Measurements from ENCODE around the gene DACH1.

Gene DACH1

DNA sequence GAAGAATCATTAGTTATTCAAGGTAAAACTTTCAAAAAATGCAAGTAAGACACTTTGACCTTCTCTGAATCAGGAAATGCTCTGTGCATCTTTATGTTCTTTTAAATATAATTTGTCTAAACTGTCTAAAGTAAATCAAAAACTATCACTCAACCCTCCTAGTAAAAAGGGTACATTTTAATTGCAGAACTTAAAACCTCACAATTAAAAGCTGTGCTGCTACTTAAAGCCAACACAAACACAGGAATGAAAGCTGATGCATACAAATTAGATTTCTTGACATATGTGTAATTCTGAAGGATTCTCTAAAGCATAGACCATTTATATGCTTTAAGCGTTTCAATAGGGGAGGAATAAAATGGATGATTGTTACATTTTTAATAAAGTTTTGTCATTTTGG, 58.3 kb downstream of the DACH1 start:
- Histone ChIP-seq H3K27me3 (no peaks in the 10 kb centered on the region), H3K4me3 (no peak overlapping the region), H3K4me1 (no peaks in the 10 kb centered on the region), H3K36me3 (no peaks in the 10 kb centered on the region), H3K9me3 (no peaks in the 10 kb centered on the region), H4K20me1 (no peaks in the 10 kb centered on the region), H3K27ac (no peak overlapping the region), H3K9ac (no peak overlapping the region), H3K4me2 (no peak overlapping the region)
- no peak for TF ChIP-seq Cebpa-rat (IDR thresholded peaks at IDR 0.05)

DNA sequence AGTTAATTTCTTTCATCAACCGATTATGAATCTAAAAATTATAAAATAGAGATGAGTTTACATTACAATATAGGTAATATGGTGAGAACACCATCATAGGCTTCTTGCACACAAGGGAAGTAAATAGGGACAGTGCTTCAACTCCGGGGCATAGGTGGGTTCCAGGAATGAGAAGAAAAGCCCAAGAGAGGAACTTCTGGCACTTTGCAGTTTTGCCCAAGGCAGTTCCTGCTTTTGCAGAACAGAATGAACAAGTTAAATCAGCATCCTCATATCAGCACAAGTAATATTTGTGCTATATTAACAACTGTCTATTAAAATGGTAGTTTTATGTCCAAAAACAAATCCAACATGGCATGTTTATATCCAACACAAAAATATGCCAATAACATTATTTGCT, 60.1 kb downstream of the DACH1 start:
- no peak for TF ChIP-seq Cebpa-rat (IDR thresholded peaks at IDR 0.05)
- no peaks in the 10 kb centered on the region for H3K36me3 ChIP-seq
- no peaks in the 10 kb centered on the region for H4K20me1 ChIP-seq
- H3K27ac ChIP-seq = no peak overlapping the region
- H3K9ac ChIP-seq = no peak overlapping the region
- no peak overlapping the region for H3K4me3 ChIP-seq
- no peak overlapping the region for H3K4me2 ChIP-seq
- no peaks in the 10 kb centered on the region for H3K4me1 ChIP-seq
- no peaks in the 10 kb centered on the region for H3K9me3 ChIP-seq
- no peaks in the 10 kb centered on the region for H3K27me3 ChIP-seq

DNA sequence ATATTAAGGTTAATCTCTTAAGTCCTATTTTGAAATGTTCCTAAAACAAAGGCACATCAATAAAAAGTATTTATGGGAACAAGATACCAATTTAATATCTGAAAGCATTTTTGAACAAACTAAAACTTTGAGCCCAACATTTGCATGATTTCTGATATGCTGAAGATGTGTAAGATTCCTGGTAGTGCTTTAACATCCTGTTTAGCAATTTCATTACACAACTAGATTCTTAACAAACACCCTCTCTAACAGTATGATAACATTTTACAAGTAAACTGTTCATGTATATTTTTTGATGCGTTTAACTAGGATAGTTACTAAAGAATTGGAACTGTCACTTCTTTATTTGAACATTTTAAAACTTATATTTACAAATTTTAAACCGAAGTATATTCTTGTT, 63.9 kb downstream of the DACH1 start:
- Histone ChIP-seq H3K4me2 (no peak overlapping the region), H3K27ac (no peak overlapping the region), H3K4me3 (no peak overlapping the region), H3K27me3 (no peaks in the 10 kb centered on the region), H3K9me3 (no peaks in the 10 kb centered on the region), H3K4me1 (no peaks in the 10 kb centered on the region), H3K36me3 (no peaks in the 10 kb centered on the region), H3K9ac (no peak overlapping the region), H4K20me1 (no peaks in the 10 kb centered on the region)
- TF ChIP-seq Cebpa-rat (IDR thresholded peaks at IDR 0.05) = no peak

DNA sequence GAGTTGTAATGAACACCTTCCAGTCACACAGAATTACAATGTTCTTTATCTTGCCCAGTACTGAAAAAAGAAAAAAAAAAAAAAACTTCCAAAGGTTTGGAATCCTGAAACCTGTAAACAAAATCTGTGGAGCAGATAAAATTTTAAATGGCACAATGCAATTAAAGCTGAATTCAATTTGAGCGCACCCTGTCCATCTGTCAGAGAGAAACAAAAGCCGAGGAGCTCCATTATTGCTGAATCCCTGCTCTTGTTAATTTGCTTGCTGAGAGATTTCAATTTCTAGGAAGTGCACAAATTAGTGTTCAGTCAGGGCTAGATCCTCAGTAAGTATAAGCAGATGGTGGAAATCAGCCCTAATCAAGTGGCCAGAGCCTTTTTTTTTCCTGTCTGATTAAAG, 65.2 kb downstream of the DACH1 start:
- H3K36me3 ChIP-seq = no peaks in the 10 kb centered on the region
- no peak overlapping the region for H3K9ac ChIP-seq
- no peaks in the 10 kb centered on the region for H3K4me1 ChIP-seq
- no peak overlapping the region for H3K27ac ChIP-seq
- no peak overlapping the region for H3K4me2 ChIP-seq
- no peak for TF ChIP-seq Cebpa-rat (IDR thresholded peaks at IDR 0.05)
- H4K20me1 ChIP-seq = no peaks in the 10 kb centered on the region
- no peak overlapping the region for H3K4me3 ChIP-seq
- H3K27me3 ChIP-seq = no peaks in the 10 kb centered on the region
- H3K9me3 ChIP-seq = no peaks in the 10 kb centered on the region

DNA sequence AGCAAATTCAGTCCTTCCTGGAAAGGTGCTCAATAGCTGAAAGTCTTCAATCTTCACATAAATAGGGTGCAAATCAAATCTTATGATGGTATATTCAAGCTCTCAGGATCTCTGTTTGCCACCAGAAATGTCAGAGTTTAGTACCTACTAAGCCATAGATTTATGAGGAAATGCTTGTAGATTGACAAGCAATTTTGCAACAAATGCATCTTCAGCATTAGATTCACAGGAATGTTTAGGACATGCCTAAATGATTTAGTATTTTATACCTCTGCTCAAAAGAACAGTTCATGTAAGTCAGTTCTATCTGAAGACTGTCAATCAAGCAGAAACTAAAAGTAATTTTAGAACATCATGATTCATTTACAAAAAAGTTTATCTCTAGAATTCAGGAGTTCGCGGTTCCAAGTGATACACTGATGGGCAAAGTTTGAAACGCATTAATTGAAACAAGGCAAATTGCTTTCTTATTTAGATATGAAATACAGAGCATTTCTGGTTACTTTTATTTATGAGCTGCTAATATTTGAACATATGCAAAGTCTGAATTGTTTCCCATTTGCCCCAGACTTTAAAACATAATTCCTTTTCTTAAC, 65.7 kb downstream of the DACH1 start:
- Histone ChIP-seq H3K27me3 (no peaks in the 10 kb centered on the region), H3K4me2 (no peak overlapping the region), H3K4me1 (no peaks in the 10 kb centered on the region), H4K20me1 (no peaks in the 10 kb centered on the region), H3K36me3 (no peaks in the 10 kb centered on the region), H3K9me3 (no peaks in the 10 kb centered on the region), H3K4me3 (no peak overlapping the region), H3K9ac (no peak overlapping the region), H3K27ac (no peak overlapping the region)
- TF ChIP-seq Cebpa-rat (IDR thresholded peaks at IDR 0.05) = no peak

DNA sequence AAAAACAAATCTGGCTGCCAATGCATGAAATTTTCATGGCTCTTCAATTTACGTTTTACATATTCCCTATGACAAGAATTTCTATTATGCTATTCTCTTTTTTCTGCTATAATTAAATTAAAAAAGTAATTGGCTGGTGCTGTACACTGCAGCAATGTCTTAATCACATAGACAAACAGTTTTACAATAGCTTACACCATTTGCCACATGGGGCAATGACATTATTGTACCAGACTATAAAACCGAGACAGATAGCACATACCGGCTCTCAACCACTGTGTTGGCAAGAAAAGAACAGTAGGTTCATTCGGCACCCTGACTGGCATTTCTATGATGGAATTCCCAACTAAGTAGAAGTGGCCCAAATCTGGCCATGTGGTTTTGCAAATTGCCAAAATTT, 67.7 kb downstream of the DACH1 start:
- Histone ChIP-seq H3K27me3 (no peaks in the 10 kb centered on the region), H3K9me3 (no peaks in the 10 kb centered on the region), H3K9ac (no peak overlapping the region), H3K36me3 (no peaks in the 10 kb centered on the region), H3K27ac (no peak overlapping the region), H4K20me1 (no peaks in the 10 kb centered on the region), H3K4me1 (no peaks in the 10 kb centered on the region), H3K4me2 (no peak overlapping the region), H3K4me3 (no peak overlapping the region)
- no peak for TF ChIP-seq Cebpa-rat (IDR thresholded peaks at IDR 0.05)

DNA sequence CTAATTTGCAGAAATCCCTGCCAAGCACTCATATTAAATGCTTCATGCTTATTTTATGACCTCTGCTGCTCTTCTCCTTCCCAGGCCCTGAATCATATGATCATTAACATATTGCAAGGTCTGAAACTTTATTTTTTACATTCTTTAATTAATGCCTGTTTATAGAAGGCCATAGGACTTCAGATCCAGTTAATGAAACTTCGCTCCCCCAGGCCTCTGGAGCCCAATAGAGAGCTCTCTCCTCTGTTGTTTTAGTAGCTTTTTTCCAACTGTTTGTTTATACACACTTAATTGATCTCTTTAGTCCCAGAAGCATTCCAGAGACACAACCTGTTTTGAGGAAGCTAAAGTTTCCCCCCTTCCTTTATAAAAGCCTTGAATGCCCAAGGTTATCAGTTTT, 68.3 kb downstream of the DACH1 start:
- H3K27ac ChIP-seq = no peak overlapping the region
- no peaks in the 10 kb centered on the region for H3K36me3 ChIP-seq
- no peaks in the 10 kb centered on the region for H3K4me1 ChIP-seq
- H3K9me3 ChIP-seq = no peaks in the 10 kb centered on the region
- H3K9ac ChIP-seq = no peak overlapping the region
- no peak overlapping the region for H3K4me3 ChIP-seq
- no peak for TF ChIP-seq Cebpa-rat (IDR thresholded peaks at IDR 0.05)
- H3K27me3 ChIP-seq = no peaks in the 10 kb centered on the region
- no peaks in the 10 kb centered on the region for H4K20me1 ChIP-seq
- no peak overlapping the region for H3K4me2 ChIP-seq

DNA sequence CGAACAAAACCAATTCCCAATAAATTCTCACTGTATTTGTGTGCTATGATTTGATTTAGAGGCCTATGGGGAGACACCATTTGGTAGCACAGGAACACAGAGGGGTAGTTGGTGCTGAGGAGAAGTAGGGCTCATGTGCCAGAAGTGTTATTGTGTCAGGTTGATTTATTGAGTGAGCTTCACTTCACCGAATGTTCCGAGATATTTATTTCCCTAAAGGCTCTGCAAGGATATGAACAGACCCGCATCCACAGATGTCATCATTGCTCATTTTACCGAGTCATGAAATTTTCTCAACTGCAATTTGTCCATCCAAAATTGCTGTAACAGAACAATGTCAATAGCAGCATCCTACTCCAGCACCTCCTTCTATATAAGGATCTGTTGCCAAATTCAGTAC, 69.5 kb downstream of the DACH1 start:
- H4K20me1 ChIP-seq = no peaks in the 10 kb centered on the region
- H3K9me3 ChIP-seq = no peaks in the 10 kb centered on the region
- no peak for TF ChIP-seq Cebpa-rat (IDR thresholded peaks at IDR 0.05)
- H3K27ac ChIP-seq = no peak overlapping the region
- no peak overlapping the region for H3K9ac ChIP-seq
- H3K4me1 ChIP-seq = no peaks in the 10 kb centered on the region
- no peak overlapping the region for H3K4me2 ChIP-seq
- no peaks in the 10 kb centered on the region for H3K27me3 ChIP-seq
- H3K36me3 ChIP-seq = no peaks in the 10 kb centered on the region
- H3K4me3 ChIP-seq = no peak overlapping the region

DNA sequence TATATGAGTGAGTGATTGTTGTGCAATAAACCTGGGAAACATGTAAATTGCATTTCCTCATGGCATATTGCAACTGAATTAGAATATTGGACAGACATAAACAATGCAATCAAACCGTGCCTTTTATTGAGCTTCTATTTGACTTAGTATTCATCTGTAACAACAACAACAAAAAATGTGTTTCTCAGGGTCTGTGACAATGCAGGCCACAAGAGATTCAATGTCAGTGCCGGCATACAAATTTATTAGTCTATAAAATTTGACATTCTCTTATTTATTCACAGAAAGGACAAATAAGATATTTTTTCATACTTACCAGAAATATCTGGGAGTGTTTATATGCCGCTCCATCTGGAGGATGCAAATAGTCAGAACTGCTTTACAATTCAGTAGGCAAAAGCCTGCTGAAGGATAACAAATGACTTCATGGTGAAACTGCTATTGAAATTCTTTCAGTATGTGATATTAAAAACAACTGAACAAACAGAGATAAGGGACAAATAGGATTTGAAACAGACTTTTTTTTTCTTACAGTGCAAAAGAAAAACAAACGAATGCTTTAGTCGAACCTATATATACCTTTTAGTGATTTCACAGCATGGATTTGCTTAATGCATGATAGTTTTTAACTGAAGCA, 77.2 kb downstream of the DACH1 start:
- Histone ChIP-seq H3K9me3 (no peaks in the 10 kb centered on the region), H3K9ac (no peak overlapping the region), H4K20me1 (no peaks in the 10 kb centered on the region), H3K27me3 (no peaks in the 10 kb centered on the region), H3K36me3 (no peaks in the 10 kb centered on the region), H3K4me1 (no peaks in the 10 kb centered on the region), H3K4me3 (no peak overlapping the region), H3K4me2 (no peak overlapping the region), H3K27ac (no peak overlapping the region)
- TF ChIP-seq Cebpa-rat (IDR thresholded peaks at IDR 0.05) = no peak

DNA sequence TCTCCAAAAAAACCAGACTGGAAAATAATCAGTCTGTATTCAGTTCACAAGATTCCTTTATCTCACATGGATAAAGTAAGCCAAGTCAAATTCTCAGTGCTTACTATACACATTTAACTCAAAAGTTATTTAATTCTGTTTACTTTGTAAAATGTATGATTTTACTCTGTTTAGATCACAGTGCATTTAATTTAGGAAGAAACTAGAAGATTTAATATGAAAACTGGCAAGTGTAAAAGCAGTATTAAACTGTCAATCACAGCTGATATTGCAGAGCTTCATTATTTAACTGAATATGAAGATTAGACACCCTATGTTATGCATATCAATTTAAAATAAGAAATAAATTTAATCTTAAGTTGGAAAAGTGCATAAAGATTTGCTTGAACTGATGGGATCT, 78.0 kb downstream of the DACH1 start:
- Histone ChIP-seq H3K27ac (no peak overlapping the region), H3K4me1 (no peaks in the 10 kb centered on the region), H3K4me3 (no peak overlapping the region), H3K27me3 (no peaks in the 10 kb centered on the region), H3K9me3 (no peaks in the 10 kb centered on the region), H4K20me1 (no peaks in the 10 kb centered on the region), H3K9ac (no peak overlapping the region), H3K4me2 (no peak overlapping the region), H3K36me3 (no peaks in the 10 kb centered on the region)
- no peak for TF ChIP-seq Cebpa-rat (IDR thresholded peaks at IDR 0.05)

DNA sequence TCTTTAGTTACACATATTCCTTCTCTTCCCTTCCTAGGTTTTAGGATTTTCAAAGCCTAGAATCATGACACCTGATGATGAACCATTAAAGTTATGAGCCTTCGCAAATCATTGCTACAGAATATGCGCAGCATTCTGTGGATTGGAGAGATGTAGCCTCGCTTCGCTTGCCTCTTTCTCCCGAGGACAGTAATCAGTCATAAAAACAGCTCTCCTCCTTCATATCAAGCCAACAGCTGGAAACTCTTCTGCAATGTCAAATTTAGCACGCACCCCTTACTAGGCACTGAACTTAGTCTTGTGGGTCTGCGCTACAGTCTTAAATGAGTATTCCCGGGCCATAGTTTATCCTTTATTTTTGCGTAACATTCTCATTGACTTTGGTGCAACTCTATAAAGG, 79.6 kb downstream of the DACH1 start:
- H3K27me3 ChIP-seq = no peaks in the 10 kb centered on the region
- no peak for TF ChIP-seq Cebpa-rat (IDR thresholded peaks at IDR 0.05)
- H3K9ac ChIP-seq = no peak overlapping the region
- no peak overlapping the region for H3K4me2 ChIP-seq
- H3K9me3 ChIP-seq = no peaks in the 10 kb centered on the region
- H3K4me1 ChIP-seq = no peaks in the 10 kb centered on the region
- no peak overlapping the region for H3K27ac ChIP-seq
- no peaks in the 10 kb centered on the region for H4K20me1 ChIP-seq
- H3K4me3 ChIP-seq = no peak overlapping the region
- no peaks in the 10 kb centered on the region for H3K36me3 ChIP-seq
